ENCODE data around the gene RFX5.

DNA sequence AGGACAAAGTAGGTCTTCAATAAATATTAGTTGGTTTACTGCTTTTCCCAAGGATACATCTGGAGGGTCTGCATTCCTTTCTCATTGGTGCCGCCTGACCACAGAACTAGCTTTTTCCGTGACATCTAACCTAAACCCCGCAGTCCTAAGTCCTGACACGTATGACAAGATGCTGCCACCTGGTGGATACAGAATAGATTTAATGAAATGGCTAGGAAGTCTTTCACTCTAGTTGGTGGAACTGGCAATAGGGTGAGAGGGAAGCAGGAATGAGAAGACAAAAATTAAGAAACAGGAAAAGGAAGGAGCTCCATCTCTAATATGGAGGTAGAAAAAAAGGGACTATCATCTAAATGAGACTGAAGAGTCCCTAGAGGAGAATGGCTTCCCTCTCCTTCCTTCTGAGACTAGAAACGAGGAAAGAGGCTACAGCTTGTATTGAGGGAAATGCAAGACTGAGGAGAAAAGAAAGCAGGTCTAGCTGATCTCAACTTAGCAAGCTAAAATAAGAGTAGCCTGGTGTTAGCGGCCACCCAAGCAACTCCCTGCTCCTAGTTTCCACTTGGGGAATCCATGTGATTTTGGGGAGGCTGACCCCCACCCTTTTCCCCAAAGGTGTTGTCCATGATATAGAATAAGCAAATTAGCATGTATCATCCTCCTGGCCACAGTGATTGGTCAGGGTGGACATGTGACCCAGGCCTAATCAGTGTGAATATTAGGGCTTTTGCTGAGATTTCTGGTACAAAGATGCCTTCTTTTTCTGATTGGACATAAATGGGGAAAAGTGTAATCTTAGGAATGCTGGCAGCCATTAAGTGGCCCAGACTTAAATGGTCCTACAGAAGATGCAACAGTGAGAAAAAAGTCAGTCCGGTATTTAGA is 5.9 kb downstream of the RFX5 start:
- TF ChIP-seq CTCF (IDR thresholded peaks at IDR 0.05; ENCODE audit: low read depth, low read length) (peak; percentile 66), MAX (IDR thresholded peaks at IDR 0.05; ENCODE audit: low read depth, low read length) (peak; percentile 21; the same call in 1 of the 2 replicates), POLR2A (IDR thresholded peaks at IDR 0.05; ENCODE audit: extremely low read depth, insufficient read length) (no peak), MYC (IDR thresholded peaks at IDR 0.05; ENCODE audit: low read depth, low read length) (no peak)

All from NB4 (cell line).